OCI-LY7 (cell line): ENCODE results near the gene SLC43A2. TPM values are rescaled to one million over a fixed set of nuclear protein-coding genes. Genes with fewer than 3 reads are reported as not detected.

ENCODE experiments used
- BruUV-seq: library from RNA; stranded (reverse); fragments of 400-500 nt; replicated peaks from 2 replicates; lab custom pipeline; 2021; lab: Mats Ljungman, UMichigan
- CTCF ChIA-PET: fragments of 300-600 bp; sonication (Branson Sonifier 250); formaldehyde crosslinking; loops from one replicate; lab custom pipeline; 2022; ENCODE audit warnings: antibody characterized with exemption; ENCODE audit not compliant: unreplicated experiment; lab: Charles Lee
- POLR2A ChIA-PET: fragments of 300-600 bp; sonication (Branson Sonifier 250); formaldehyde crosslinking; loops from one replicate; lab custom pipeline; 2022; ENCODE audit warnings: antibody characterized with exemption; lab: Charles Lee
- DNase-seq: peaks from one replicate; pipeline ENCODE4 v3.0.0-alpha.2; 2015; ENCODE audit warnings: low spot score
- H2AFZ ChIP-seq: fragments of 200-600 bp; sonication (generic), shearing (Covaris generic); 2 replicates; pipeline ENCODE4 v1.6.1; 2014; ENCODE audit warnings: mild to moderate bottlenecking, antibody characterized with exemption, low read length, moderate library complexity
- H3K27ac ChIP-seq: fragments of 200-600 bp; sonication (generic); 2 replicates; pipeline ENCODE4 v1.5.1; 2014; ENCODE audit warnings: mixed run types, low read depth, mild to moderate bottlenecking, moderate library complexity, low read length, inconsistent platforms; ENCODE audit not compliant: poor library complexity, severe bottlenecking
- H3K36me3 ChIP-seq: fragments of 200-600 bp; sonication (generic); 2 replicates; pipeline ENCODE4 v1.6.1; 2014; ENCODE audit warnings: mild to moderate bottlenecking, antibody characterized with exemption, low read length, moderate library complexity, mixed read lengths; ENCODE audit not compliant: insufficient read depth
- H3K4me1 ChIP-seq: fragments of 200-600 bp; sonication (generic); 2 replicates; pipeline ENCODE4 v1.5.1; 2014; ENCODE audit warnings: mild to moderate bottlenecking, low read length; ENCODE audit not compliant: insufficient read depth, poor library complexity, severe bottlenecking
- H3K4me2 ChIP-seq: fragments of 200-600 bp; sonication (generic); 2 replicates; pipeline ENCODE4 v1.6.1; 2014; ENCODE audit warnings: mild to moderate bottlenecking, low read length
- H3K4me3 ChIP-seq: fragments of 200-600 bp; sonication (generic); 2 replicates; pipeline ENCODE4 v1.5.1; 2014; ENCODE audit warnings: mild to moderate bottlenecking, low read depth, low read length; ENCODE audit not compliant: poor library complexity, severe bottlenecking
- H3K79me2 ChIP-seq: fragments of 200-600 bp; sonication (generic); 2 replicates; pipeline ENCODE4 v1.6.1; 2016; ENCODE audit warnings: low read depth, mild to moderate bottlenecking, low read length, moderate library complexity, mixed read lengths; ENCODE audit not compliant: insufficient read depth
- H3K9me2 ChIP-seq: fragments of 200-600 bp; sonication (generic); 2 replicates; pipeline ENCODE4 v1.6.1; 2016; ENCODE audit warnings: mild to moderate bottlenecking, low read length, mixed read lengths; ENCODE audit not compliant: insufficient read depth
- H3K9me3 ChIP-seq: fragments of 200-600 bp; sonication (generic); 2 replicates; pipeline ENCODE4 v1.6.1; 2014; ENCODE audit warnings: mild to moderate bottlenecking, mixed run types, low read length, mixed read lengths
- H4K20me1 ChIP-seq: fragments of 200-600 bp; sonication (generic); 2 replicates; pipeline ENCODE4 v1.6.1; 2014; ENCODE audit warnings: mild to moderate bottlenecking, antibody characterized with exemption, low read length, moderate library complexity, mixed read lengths; ENCODE audit not compliant: insufficient read depth
- CTCF ChIP-seq: fragments of 200-600 bp; sonication (generic); conservative IDR thresholded peaks from 2 replicates; pipeline ENCODE4 v1.5.1; 2014; ENCODE audit warnings: mild to moderate bottlenecking, antibody characterized with exemption, low read length, moderate library complexity, mixed read lengths
- EZH2phosphoT487 ChIP-seq: fragments of 200-600 bp; sonication (generic); IDR thresholded peaks from 2 replicates; pipeline ENCODE4 v1.6.1; 2018; ENCODE audit warnings: low read depth, borderline replicate concordance, mild to moderate bottlenecking, mixed run types, antibody characterized with exemption, low read length, moderate library complexity, mixed read lengths
- intact Hi-C: fragments of 100-400 bp; cut with micrococcal nuclease; formaldehyde crosslinking; loops from one replicate; pipeline ENCODE4 v1.10.0; 2022; ENCODE audit not compliant: unreplicated experiment
- total RNA-seq, 2 experiments: library from RNA; depleted of rRNA in 1 of 2; stranded (reverse); fragments of >200 nt in 1 of 2; shearing (Covaris generic) in 1 of 2; gene quantifications; 2 replicates each; pipeline ENCODE4 v1.2.3, GENCODE V29; 2014 to 2022

The SLC43A2 gene
- total RNA-seq, 2 experiments from 2014 or later = 9.2 to 17.1 TPM

GRCh38 chr17:1561420-1562175, 67.0 kb downstream of the SLC43A2 start:
- H3K36me3 ChIP-seq = 0 out of 2 replicates have a peak, but pooled peaks cover under 1% of the 10 kb centered on the region
- H3K4me1 ChIP-seq = peaks cover 23% of the 10 kb centered on the region
- peaks cover 14% of the 10 kb centered on the region; the same call in 1 of the 2 replicates for H4K20me1 ChIP-seq
- H3K9me2 ChIP-seq = no peaks in the 10 kb centered on the region
- peak; percentile 51 for DNase-seq
- ChIA-PET POLR2A (no interaction called here), CTCF (no interaction called here)
- H3K79me2 ChIP-seq = no peaks in the 10 kb centered on the region
- peak overlapping the region; percentile 82 for H3K4me3 ChIP-seq
- no TSS peak for BruUV-seq
- H2AFZ ChIP-seq = no peak overlapping the region
- H3K27ac ChIP-seq = no peak overlapping the region
- TF ChIP-seq CTCF (peak; percentile 60), EZH2phosphoT487 (no peak)
- intact Hi-C loops = loop anchor here (2.0 to 10.0 kb wide), 2 partner anchors 77 to 153 kb away; partner anchors contain the start of gene TLCD2
- H3K9me3 ChIP-seq = no peaks in the 10 kb centered on the region
- H3K4me2 ChIP-seq = peak overlapping the region; percentile 86

- Histone ChIP-seq H3K9me2 (no peaks in the 10 kb centered on the region), H3K4me2 (peak overlapping the region; percentile 86), H4K20me1 (peaks cover 20% of the 10 kb centered on the region), H3K4me1 (peaks cover 23% of the 10 kb centered on the region), H3K4me3 (peak overlapping the region; percentile 82), H2AFZ (no peak overlapping the region), H3K79me2 (no peaks in the 10 kb centered on the region), H3K36me3 (peaks cover 7% of the 10 kb centered on the region; the same call in 1 of the 2 replicates), H3K27ac (no peak overlapping the region), H3K9me3 (no peaks in the 10 kb centered on the region)
- POLR2A ChIA-PET = no interaction called here
- no peak for DNase-seq
- CTCF ChIA-PET = interaction anchor here (0.6 kb wide), 1 partner anchor 1224 kb away, joined by 3 read pairs; no protein-coding TSS in a partner anchor
- no TSS peak for BruUV-seq
- TF ChIP-seq CTCF = no peak
- TF ChIP-seq EZH2phosphoT487 = no peak
- intact Hi-C loops = loop anchor here (2.0 to 10.0 kb wide), 2 partner anchors 76 to 154 kb away; partner anchors contain the start of gene TLCD2
These were observed 67.7 kb downstream of the SLC43A2 start for GRCh38 chr17:1560858-1561355.
